HG03354 (cell line): ENCODE measurements around the gene MAN2B2.
"Not testable (repeated sequence)": the region's sequence is repeated elsewhere in the genome, so short reads cannot be mapped to it uniquely, and the experiment has no call there.

Source experiments
- ATAC-seq: cut with Tn5 transposase; IDR thresholded peaks from one replicate; pipeline ENCODE4 v1.9.1; 2021; ENCODE audit warnings: mild to moderate bottlenecking; ENCODE audit not compliant: unreplicated experiment, poor library complexity, severe bottlenecking

MAN2B2 gene

DNA sequence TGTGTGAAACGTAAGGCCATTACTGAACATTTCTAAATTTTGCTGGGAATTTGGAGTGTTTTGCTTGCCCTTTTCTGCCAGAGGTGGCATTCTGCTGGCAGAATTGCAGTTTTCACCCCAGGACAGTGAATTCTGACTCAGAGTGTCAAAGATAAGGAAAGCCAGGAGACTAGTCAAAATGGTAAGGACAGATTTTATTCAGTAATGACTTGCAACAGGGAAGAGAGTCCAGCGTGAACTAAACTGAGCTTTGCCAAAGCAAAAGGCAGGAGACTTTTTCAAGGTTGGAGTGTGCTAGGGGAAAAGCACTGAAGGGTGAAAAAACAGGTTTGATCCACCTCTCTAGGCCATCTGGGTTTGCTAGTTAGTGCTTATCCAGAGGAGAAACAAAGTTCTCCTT, 84.9 kb downstream of the MAN2B2 start:
- ATAC-seq: no peak

GRCh38 chr4:6660430-6660829, 85.4 kb downstream of the MAN2B2 start:
- ATAC-seq: no peak

- no peak for ATAC-seq
These were observed 87.6 kb downstream of the MAN2B2 start for GRCh38 chr4:6662591-6662990.

- ATAC-seq: no peak
These were observed 88.8 kb downstream of the MAN2B2 start for GRCh38 chr4:6663596-6664393.

GRCh38 chr4:6665320-6665654, 90.3 kb downstream of the MAN2B2 start:
- no peak for ATAC-seq

DNA sequence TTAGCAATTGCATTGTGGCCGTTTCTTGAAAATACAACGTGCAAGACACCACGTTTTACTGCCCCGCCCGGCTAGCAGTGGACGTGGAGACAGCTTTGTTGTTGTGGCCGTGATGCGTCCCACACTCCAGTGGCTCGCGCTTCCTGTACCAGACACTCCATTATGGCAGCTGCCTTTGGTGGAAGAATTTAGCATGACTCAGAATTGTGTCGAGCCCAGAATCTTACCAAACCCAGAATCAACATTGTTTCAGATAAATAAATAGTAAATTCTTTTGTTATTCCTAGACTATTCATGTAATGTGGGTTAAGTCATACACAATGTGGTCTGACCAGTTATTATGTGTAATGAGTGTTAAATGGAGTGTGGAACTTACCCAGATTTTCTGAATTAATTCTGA, 93.4 kb downstream of the MAN2B2 start:
- no peak for ATAC-seq

DNA sequence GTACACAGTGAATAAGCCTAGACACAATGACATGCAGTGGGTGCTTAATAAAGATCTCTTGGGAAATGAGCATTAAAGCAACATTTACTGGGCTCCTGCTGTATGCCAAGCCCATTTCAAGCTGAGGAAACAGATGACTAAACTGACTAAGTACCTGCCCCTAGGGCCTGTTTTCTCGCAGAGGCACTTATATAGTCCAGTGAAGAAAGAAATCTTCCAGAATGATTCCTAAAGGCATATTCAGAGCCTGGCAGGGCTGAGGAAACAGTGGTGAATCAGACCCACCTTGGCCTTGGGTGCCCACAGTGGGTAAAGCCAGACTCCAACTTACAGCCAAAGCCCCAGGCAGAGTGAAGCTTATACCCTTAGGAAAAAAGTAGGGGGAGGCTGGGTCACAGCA, 96.7 kb downstream of the MAN2B2 start:
- no peak for ATAC-seq

- no peak for ATAC-seq
These were observed 97.1 kb downstream of the MAN2B2 start for GRCh38 chr4:6672131-6672530.

GRCh38 chr4:6672541-6673190, 97.7 kb downstream of the MAN2B2 start:
- ATAC-seq: not testable (repeated sequence)
